ENCODE results near the gene FUOM.
"Not testable (repeated sequence)": the region's sequence is repeated elsewhere in the genome, so short reads cannot be mapped to it uniquely, and the experiment has no call there.

FUOM gene

GRCh38 chr10:133327651-133328357 is 30.0 kb downstream of the FUOM start:
- DNase-seq, result no peak

- DNase-seq, result no peak
Observed at GRCh38 chr10:133326745-133327650, 30.8 kb downstream of the FUOM start.

- DNase-seq, result no peak
Observed at GRCh38 chr10:133326223-133326551, 31.6 kb downstream of the FUOM start.

GRCh38 chr10:133325440-133326222 is 32.2 kb downstream of the FUOM start:
- no peak for DNase-seq

GRCh38 chr10:133324857-133325260 is 33.0 kb downstream of the FUOM start:
- no peak for DNase-seq

GRCh38 chr10:133324198-133324792 is 33.5 kb downstream of the FUOM start:
- DNase-seq, result no peak

- not testable (repeated sequence) for DNase-seq
Observed at GRCh38 chr10:133322064-133322709, 35.6 kb downstream of the FUOM start.

GRCh38 chr10:133320852-133321422 is 36.9 kb downstream of the FUOM start:
- not testable (repeated sequence) for DNase-seq

- no peak for DNase-seq
Observed at GRCh38 chr10:133318494-133319127, 39.2 kb downstream of the FUOM start.

- no peak for DNase-seq
Observed at GRCh38 chr10:133316732-133317131, 41.1 kb downstream of the FUOM start.

- DNase-seq, result no peak
Observed at GRCh38 chr10:133316266-133316665, 41.6 kb downstream of the FUOM start.

GRCh38 chr10:133315847-133316246 is 42.0 kb downstream of the FUOM start:
- no peak for DNase-seq

- DNase-seq, result no peak
Observed at GRCh38 chr10:133314911-133315310, 42.9 kb downstream of the FUOM start.

- DNase-seq, result no peak
Observed at GRCh38 chr10:133313192-133313591, 44.6 kb downstream of the FUOM start.

GRCh38 chr10:133312769-133313145 is 45.1 kb downstream of the FUOM start:
- DNase-seq, result no peak

- no peak for DNase-seq
Observed at GRCh38 chr10:133312016-133312768, 45.6 kb downstream of the FUOM start.

GRCh38 chr10:133311570-133311969 is 46.2 kb downstream of the FUOM start:
- DNase-seq, result no peak

- DNase-seq, result no peak
Observed at GRCh38 chr10:133310789-133311188, 47.0 kb downstream of the FUOM start.

- no peak for DNase-seq
Observed at GRCh38 chr10:133310399-133310755, 47.4 kb downstream of the FUOM start.

- DNase-seq, result no peak
Observed at GRCh38 chr10:133309720-133310398, 48.0 kb downstream of the FUOM start.
